IMR-90 (cell line): ENCODE measurements around the gene PLIN4.

Experiments
- MAFK ChIP-seq: IDR thresholded peaks from 2 replicates; pipeline ENCODE4 v1.6.1; 2012; ENCODE audit warnings: low read depth, low read length, improper control_type of control experiment
- MXI1 ChIP-seq: IDR thresholded peaks from 2 replicates; pipeline ENCODE4 v1.6.1; 2012; ENCODE audit warnings: low read depth, mild to moderate bottlenecking, low read length, moderate library complexity, borderline replicate concordance
- POLR2A ChIP-seq: IDR thresholded peaks from 2 replicates; pipeline ENCODE4 v1.6.1; 2012; ENCODE audit warnings: mild to moderate bottlenecking, low read depth, low read length
- SMC3 ChIP-seq: fragments of 150-350 bp; IDR thresholded peaks from 2 replicates; pipeline ENCODE4 v1.6.1; 2016; ENCODE audit warnings: low read depth, mild to moderate bottlenecking, antibody characterized with exemption, low read length, moderate library complexity
- TF ChIP-seq, protein P1 (sequence below): conservative IDR thresholded peaks from 2 replicates; pipeline ENCODE4 v1.5.1; 2012; ENCODE audit warnings: mild to moderate bottlenecking, low read depth, low read length, improper control_type of control experiment

GRCh38 chr19:4531562-4532165 is 13.4 kb upstream of the PLIN4 start:
- TF ChIP-seq POLR2A (no peak), MAFK (no peak), SMC3 (no peak), MXI1 (no peak)
- TF ChIP-seq, protein P1, sequence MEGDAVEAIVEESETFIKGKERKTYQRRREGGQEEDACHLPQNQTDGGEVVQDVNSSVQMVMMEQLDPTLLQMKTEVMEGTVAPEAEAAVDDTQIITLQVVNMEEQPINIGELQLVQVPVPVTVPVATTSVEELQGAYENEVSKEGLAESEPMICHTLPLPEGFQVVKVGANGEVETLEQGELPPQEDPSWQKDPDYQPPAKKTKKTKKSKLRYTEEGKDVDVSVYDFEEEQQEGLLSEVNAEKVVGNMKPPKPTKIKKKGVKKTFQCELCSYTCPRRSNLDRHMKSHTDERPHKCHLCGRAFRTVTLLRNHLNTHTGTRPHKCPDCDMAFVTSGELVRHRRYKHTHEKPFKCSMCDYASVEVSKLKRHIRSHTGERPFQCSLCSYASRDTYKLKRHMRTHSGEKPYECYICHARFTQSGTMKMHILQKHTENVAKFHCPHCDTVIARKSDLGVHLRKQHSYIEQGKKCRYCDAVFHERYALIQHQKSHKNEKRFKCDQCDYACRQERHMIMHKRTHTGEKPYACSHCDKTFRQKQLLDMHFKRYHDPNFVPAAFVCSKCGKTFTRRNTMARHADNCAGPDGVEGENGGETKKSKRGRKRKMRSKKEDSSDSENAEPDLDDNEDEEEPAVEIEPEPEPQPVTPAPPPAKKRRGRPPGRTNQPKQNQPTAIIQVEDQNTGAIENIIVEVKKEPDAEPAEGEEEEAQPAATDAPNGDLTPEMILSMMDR = no peak
